ENCODE results near the gene AKAP13. TPM values are rescaled to one million over a fixed set of nuclear protein-coding genes. Genes with fewer than 3 reads are reported as not detected.

The AKAP13 gene
- total and polyA plus RNA-seq, 2 of the 8 experiments (the other 6 are each of a cell fraction or from before 2014, with no cell fraction given) = 14.0 to 46.2 TPM

GRCh38 chr15:85365980-85366379 is 14.4 kb upstream of the AKAP13 start:
- ChIA-PET POLR2A (ENCODE audit: partially characterized antibody) (interaction anchor here (1.1 kb wide), 1 partner anchor 14 kb away, joined by 3 read pairs; the partner anchor contains the start of gene AKAP13), CTCF (ENCODE audit: partially characterized antibody) (interaction anchor here (1.1 to 1.5 kb wide), 2 partner anchors 8 to 194 kb away, joined by 3 read pairs; no protein-coding TSS in a partner anchor)
- no peak overlapping the region for H4K5ac ChIP-seq (ENCODE audit: insufficient read length, low read depth, low read length)
- TF ChIP-seq HDAC2 (IDR thresholded peaks at IDR 0.05; ENCODE audit: borderline replicate concordance in 1 of 2, low read depth in 2 of 2, low read length in 2 of 2) = no peak
- H3K4me1 ChIP-seq (replicated peaks in 1 of 4; ENCODE audit: control insufficient read depth in 3 of 4, insufficient read depth in 4 of 4, low read length in 3 of 4) = no peaks in the 10 kb centered on the region
- no peak overlapping the region for H2BK12ac ChIP-seq (ENCODE audit: low read depth, low read length)
- no peak overlapping the region for H4K91ac ChIP-seq (replicated peaks; ENCODE audit: insufficient read length, low read length)
- H2AFZ ChIP-seq (ENCODE audit: low read length) = no peak overlapping the region
- no peak overlapping the region for H4K8ac ChIP-seq (ENCODE audit: extremely low read depth, insufficient read depth, low read length)
- no peak overlapping the region for H2AK5ac ChIP-seq (ENCODE audit: low read depth, low read length)
- H2BK20ac ChIP-seq (ENCODE audit: low read length) = no peak overlapping the region
- H3K4ac ChIP-seq (replicated peaks; ENCODE audit: insufficient read length, low read depth, low read length) = no peak overlapping the region
- no peak overlapping the region for H2BK5ac ChIP-seq (ENCODE audit: low read depth, low read length)
- H3K9me3 ChIP-seq (ENCODE audit: insufficient read depth in 2 of 2, low read depth in 1 of 2, low read length in 1 of 2) = no peaks in the 10 kb centered on the region
- no peak overlapping the region for H2BK15ac ChIP-seq (ENCODE audit: low read length)
- H3K79me2 ChIP-seq (ENCODE audit: control insufficient read depth in 1 of 2, insufficient read depth in 2 of 2, low read length in 2 of 2) = no peaks in the 10 kb centered on the region
- no peaks in the 10 kb centered on the region for H3K79me1 ChIP-seq (ENCODE audit: low read depth, low read length)
- H3K27me3 ChIP-seq (replicated peaks in 1 of 4; ENCODE audit: control insufficient read depth in 3 of 4, extremely low read depth in 1 of 4, insufficient read depth in 3 of 4, low read length in 3 of 4) = no peaks in the 10 kb centered on the region
- H3K23ac ChIP-seq (ENCODE audit: insufficient read length) = no peak overlapping the region
- no peak overlapping the region for H3K4me2 ChIP-seq (ENCODE audit: insufficient read depth in 1 of 2, low read depth in 2 of 2, low read length in 2 of 2)
- H3K27ac ChIP-seq (ENCODE audit: low read depth, low read length) = no peak overlapping the region
- WGBS, 2 experiments (ENCODE audit: extremely low coverage in 1 of 2, insufficient coverage in 1 of 2, insufficient read length in 1 of 2, insufficient replicate concordance in 2 of 2, low coverage in 1 of 2, low lambda C conversion rate in 2 of 2, missing lambda C conversion rate in 1 of 2) = 97% methylated on average over 2 of the region's 2 CpGs; no CpG with 5 or more reads in 1 of the 2 experiments
- H3K36me3 ChIP-seq (ENCODE audit: control insufficient read depth in 2 of 4, insufficient read depth in 4 of 4, low read length in 3 of 4) = no peaks in the 10 kb centered on the region
- FAIRE-seq (no peak), DNase-seq (ENCODE audit: low read depth in 1 of 2, low spot score in 2 of 2) (no peak)
- no peaks in the 10 kb centered on the region for H4K20me1 ChIP-seq (replicated peaks in 1 of 2; ENCODE audit: control insufficient read depth in 1 of 2, insufficient read depth in 2 of 2, low read length in 2 of 2)
- H3K23me2 ChIP-seq (ENCODE audit: low read depth, low read length) = no peaks in the 10 kb centered on the region
- no peak overlapping the region for H3K56ac ChIP-seq (replicated peaks; ENCODE audit: insufficient read length, low read depth, low read length)
- no peak overlapping the region for H2BK120ac ChIP-seq (replicated peaks; ENCODE audit: low read depth, low read length)
- H3K18ac ChIP-seq (ENCODE audit: extremely low read depth, low read length) = no peak overlapping the region
- H3K4me3 ChIP-seq (ENCODE audit: extremely low read depth in 1 of 4, insufficient read depth in 2 of 4, low read depth in 3 of 4, low read length in 4 of 4) = no peak overlapping the region
- H3K9ac ChIP-seq (replicated peaks in 1 of 4; ENCODE audit: extremely low read depth in 1 of 4, low read depth in 3 of 4, low read length in 3 of 4) = no peak overlapping the region
- H3K14ac ChIP-seq (ENCODE audit: insufficient read length) = no peak overlapping the region

Data from H1 (cell line).